MG63 (cell line): ENCODE measurements around the gene LRMDA. TPM values are rescaled to one million over a fixed set of nuclear protein-coding genes. Genes with fewer than 3 reads are reported as not detected.

Experiments
- DNase-seq: peaks from one replicate; pipeline ENCODE4 v3.0.0-alpha.2; 2020
- H3K27me3 ChIP-seq: fragments of 250-450 bp; sonication (Bioruptor Pico); 2 replicates; pipeline ENCODE4 v1.5.1; 2020; ENCODE audit warnings: mild to moderate bottlenecking, moderate library complexity
- H3K36me3 ChIP-seq: fragments of 250-450 bp; sonication (Bioruptor Pico); 2 replicates; pipeline ENCODE4 v1.5.1; 2020; ENCODE audit warnings: mild to moderate bottlenecking, moderate library complexity
- H3K4me3 ChIP-seq: fragments of 250-450 bp; sonication (Bioruptor Pico); 2 replicates; pipeline ENCODE4 v1.5.1; 2020; ENCODE audit warnings: mild to moderate bottlenecking, moderate library complexity
- H3K9me3 ChIP-seq: fragments of 250-450 bp; sonication (Bioruptor Pico); 2 replicates; pipeline ENCODE4 v1.5.1; 2020; ENCODE audit warnings: mild to moderate bottlenecking, moderate library complexity
- total RNA-seq: library from RNA; depleted of rRNA; stranded (reverse); fragments of >200 nt; shearing (Covaris generic); gene quantifications from 2 replicates; pipeline ENCODE4 v1.2.3, GENCODE V29; 2014; ENCODE audit warnings: low replicate concordance

LRMDA gene
- total RNA-seq, 1 experiment from 2014 or later: 1.3 TPM

DNA sequence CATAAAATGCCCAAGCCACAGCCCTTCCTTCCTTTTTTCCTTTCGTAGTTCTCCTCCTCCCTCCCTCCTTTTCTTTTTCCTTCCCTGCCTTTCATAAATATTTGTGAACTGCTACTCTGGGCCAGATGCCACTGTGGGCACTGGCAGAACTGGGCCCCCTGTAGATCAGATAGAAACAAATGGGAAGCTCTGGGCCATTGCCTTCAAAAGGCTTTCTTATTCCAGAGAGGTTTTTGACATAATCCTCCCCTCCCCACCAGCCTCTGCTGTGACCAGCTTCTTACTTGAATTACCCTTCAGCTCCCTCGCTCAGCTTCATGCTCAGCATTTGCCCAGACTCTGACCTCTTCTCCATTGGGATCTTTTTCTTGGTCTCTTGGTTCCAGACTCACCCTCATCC is 886.8 kb downstream of the LRMDA start:
- H3K27me3 ChIP-seq: no peaks in the 10 kb centered on the region
- peak; percentile 20 for DNase-seq
- H3K4me3 ChIP-seq: no peak overlapping the region
- H3K36me3 ChIP-seq: no peaks in the 10 kb centered on the region
- peaks cover 12% of the 10 kb centered on the region; the same call in 1 of the 2 replicates for H3K9me3 ChIP-seq

DNA sequence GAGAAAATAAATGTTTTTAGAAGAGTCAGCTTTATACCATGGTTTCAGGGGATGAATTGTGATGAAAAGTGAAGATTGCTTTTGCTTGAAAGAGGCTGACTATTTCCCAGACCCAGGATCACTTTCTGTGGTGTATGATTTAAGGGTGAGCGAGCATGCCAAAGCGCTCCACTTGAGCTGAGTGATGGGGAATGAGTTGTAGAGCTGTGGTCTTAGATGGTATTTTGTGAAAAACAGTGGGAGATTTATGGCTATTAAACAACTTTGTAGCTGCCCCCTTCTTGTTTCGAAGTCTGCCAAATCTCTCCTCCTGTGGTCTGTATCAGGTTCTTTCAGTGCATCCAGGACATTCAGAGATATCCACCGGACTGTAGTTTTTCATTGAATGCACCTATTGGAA is 888.2 kb downstream of the LRMDA start:
- peaks cover 12% of the 10 kb centered on the region; the same call in 1 of the 2 replicates for H3K9me3 ChIP-seq
- H3K4me3 ChIP-seq: no peak overlapping the region
- H3K36me3 ChIP-seq: no peaks in the 10 kb centered on the region
- H3K27me3 ChIP-seq: no peaks in the 10 kb centered on the region
- DNase-seq: no peak

DNA sequence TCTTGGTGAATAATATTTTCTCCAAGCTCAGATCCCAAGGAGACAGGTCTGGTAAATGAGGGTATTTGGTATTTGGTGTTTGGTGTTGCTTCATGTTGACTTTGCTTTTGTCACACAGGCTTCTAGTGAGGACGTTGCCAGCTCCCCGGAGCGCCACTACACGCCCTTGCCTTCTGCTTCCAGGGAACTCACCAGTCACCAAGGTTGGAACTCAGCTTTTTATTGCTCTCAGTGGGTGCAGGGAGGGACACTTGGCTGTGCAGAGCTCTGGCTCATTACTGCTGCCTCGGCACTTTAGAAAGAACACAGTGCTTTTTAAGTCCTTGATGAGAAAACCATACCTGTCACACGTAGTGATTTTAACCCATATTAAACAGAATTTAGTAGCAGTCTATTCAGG is 892.9 kb downstream of the LRMDA start:
- DNase-seq: peak; percentile 71
- H3K4me3 ChIP-seq: no peak overlapping the region
- H3K36me3 ChIP-seq: no peaks in the 10 kb centered on the region
- H3K9me3 ChIP-seq: 0 out of 2 replicates have a peak, but pooled peaks cover 2% of the 10 kb centered on the region
- H3K27me3 ChIP-seq: no peaks in the 10 kb centered on the region

DNA sequence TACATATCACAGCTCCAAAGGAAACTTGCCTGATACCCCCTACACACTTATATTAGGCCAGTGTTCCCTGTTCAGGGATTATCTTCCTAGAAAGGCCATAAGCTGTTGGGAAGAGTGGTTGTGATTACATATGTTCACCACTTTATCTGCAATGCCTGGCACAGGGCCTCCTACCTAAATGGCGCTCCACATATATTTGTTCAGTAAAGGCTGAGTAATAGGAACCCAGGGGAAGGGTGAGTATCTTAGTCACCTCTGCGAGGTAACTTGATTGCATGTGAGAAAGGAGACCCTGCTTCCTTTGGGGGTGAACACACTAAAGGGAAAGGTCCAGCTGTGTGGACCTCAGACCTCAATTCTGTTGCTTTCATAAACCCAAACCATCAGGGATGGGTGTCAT is 896.0 kb downstream of the LRMDA start:
- Histone ChIP-seq H3K4me3 (no peak overlapping the region), H3K9me3 (no peaks in the 10 kb centered on the region), H3K27me3 (no peaks in the 10 kb centered on the region), H3K36me3 (no peaks in the 10 kb centered on the region)
- DNase-seq: no peak

DNA sequence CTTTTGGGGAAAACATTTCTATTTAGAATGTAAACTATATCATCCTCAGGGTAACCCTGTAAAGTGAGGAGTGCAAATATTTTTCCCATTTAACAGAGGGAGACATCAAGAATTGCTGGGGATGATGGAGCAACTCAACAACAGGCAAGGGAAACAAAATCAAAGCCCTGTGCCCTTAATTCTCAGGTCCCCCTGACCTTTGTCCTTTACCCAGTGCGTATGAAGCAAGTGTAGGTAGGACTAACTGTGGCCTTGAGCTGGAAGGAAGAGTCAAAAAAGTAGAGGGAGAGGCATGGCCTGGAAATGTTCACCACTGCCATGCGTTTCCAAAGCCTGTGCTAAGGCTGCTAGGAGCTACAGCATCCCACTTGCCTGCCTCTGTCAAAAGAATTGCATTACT is 896.9 kb downstream of the LRMDA start:
- no peaks in the 10 kb centered on the region for H3K36me3 ChIP-seq
- no peak for DNase-seq
- H3K9me3 ChIP-seq: no peaks in the 10 kb centered on the region

DNA sequence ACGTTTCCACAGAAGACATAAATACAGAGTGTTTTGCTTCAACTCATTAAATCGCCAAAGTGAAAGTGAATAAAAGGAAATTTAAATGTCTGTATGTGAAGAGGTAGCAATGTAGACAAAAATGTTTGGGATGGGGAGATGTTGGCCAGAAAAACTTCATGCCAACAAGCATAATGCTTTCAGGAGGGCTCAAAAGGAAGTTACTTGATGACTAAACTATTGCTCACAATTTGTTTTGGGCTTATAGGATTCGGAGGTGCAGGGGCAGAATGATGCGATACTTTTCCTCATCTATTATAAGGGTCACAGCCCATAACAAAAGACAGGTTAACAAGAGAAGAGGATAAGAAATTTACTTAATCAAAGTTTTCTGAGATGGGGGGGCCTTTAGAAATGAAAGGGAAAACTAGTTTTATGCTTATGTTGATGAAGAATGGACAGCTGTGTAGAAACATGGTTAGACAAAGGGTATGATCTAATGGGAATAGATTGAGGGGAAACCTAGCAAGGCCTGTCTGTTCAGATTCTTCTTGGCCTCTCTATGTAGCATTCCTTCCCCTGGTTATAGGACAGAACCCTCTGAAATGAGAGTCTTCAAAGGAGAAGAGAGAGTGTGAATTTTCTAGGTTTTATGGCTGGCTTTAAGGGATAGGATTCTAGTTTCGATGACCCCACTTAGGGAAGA is 898.6 kb downstream of the LRMDA start:
- Histone ChIP-seq H3K9me3 (no peaks in the 10 kb centered on the region), H3K27me3 (no peaks in the 10 kb centered on the region), H3K4me3 (no peak overlapping the region), H3K36me3 (no peaks in the 10 kb centered on the region)
- peak; percentile 52 for DNase-seq

More for the DNA sequence above, 896.9 kb downstream of the LRMDA start:
- Histone ChIP-seq H3K27me3 (no peaks in the 10 kb centered on the region), H3K4me3 (no peak overlapping the region)

DNA sequence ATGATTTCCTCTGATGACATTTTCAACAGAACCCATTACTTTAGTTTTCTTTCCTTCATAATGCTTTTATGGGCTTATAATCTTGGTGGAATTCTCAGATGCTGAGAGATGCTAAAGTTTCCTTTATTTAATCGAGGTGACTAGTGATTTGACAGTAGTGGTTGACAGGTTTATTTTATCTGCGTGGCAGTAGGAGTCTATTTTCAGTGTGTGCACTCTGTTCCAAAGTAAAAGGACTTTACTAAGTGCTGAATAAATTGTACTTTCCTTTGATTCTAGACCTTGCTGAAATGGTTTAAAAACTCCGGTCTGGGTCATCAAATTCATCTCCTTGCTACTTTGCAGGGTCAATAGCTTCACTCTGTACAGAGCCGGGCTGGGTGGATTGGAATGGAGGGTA is 900.3 kb downstream of the LRMDA start:
- H3K36me3 ChIP-seq: no peaks in the 10 kb centered on the region
- peaks cover under 1% of the 10 kb centered on the region for H3K9me3 ChIP-seq
- no peak for DNase-seq
- no peak overlapping the region for H3K4me3 ChIP-seq
- no peaks in the 10 kb centered on the region for H3K27me3 ChIP-seq

DNA sequence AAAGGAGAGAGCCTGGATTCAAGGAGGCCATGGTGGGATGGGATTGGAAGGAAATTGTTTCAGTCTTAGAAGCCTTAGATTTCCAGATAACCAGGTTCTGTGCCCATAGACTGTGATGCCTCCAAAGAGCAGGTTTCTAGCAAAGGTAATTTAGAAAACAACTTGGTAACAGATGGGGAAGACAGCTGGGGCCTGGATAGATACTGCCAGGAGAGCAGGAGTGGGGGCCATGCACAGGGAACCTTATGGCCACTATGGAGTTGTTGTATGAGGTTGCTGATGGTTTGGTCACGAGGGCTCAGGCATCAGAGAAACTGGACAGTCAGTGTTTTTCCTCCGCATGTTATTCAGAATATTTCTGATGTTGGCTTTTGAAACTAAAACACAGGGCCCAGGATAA is 901.9 kb downstream of the LRMDA start:
- DNase-seq: no peak
- peaks cover 7% of the 10 kb centered on the region for H3K9me3 ChIP-seq
- no peaks in the 10 kb centered on the region for H3K36me3 ChIP-seq
- no peaks in the 10 kb centered on the region for H3K27me3 ChIP-seq
- no peak overlapping the region for H3K4me3 ChIP-seq

DNA sequence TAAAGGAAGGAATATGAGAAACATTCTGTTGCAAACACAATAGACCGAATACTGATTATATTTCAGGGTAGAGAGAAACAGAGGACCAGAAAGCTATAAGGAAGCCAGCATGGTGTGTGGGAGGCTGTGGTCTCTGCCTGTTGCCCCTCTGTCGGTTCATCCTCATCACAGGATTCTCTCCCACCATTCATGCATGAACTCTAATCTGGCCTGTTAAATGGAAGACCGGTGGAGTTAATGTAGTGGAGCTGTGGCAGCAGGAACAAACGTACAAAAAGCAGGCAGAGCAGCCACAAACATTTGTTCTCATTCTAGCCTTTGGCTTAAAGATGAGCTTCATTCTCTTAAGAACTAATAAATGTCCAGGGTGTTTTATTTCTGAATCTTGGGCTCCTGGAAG is 902.4 kb downstream of the LRMDA start:
- Histone ChIP-seq H3K27me3 (no peaks in the 10 kb centered on the region), H3K9me3 (peaks cover 7% of the 10 kb centered on the region), H3K4me3 (no peak overlapping the region), H3K36me3 (no peaks in the 10 kb centered on the region)
- DNase-seq: no peak

DNA sequence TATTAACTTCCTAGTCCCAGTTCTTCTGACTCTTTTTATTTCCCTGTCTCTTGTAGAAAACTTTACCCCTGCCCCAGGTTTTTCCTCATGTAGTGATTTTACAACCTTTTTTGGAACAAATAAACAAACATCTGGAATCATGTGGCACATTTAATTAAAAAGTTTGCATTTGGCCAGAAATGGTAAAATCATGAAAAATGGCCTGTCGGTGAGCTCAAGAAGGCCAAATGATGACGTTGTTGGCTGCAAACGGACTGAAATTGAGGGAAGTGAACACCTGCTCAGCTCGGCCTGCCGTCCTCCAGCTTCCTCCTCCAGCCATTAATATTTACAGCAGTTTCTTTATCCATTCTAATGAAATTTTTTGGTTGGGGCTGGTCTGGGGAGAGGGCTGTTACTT is 902.8 kb downstream of the LRMDA start:
- Histone ChIP-seq H3K4me3 (no peak overlapping the region), H3K9me3 (peaks cover 7% of the 10 kb centered on the region), H3K36me3 (no peaks in the 10 kb centered on the region), H3K27me3 (no peaks in the 10 kb centered on the region)
- no peak for DNase-seq

DNA sequence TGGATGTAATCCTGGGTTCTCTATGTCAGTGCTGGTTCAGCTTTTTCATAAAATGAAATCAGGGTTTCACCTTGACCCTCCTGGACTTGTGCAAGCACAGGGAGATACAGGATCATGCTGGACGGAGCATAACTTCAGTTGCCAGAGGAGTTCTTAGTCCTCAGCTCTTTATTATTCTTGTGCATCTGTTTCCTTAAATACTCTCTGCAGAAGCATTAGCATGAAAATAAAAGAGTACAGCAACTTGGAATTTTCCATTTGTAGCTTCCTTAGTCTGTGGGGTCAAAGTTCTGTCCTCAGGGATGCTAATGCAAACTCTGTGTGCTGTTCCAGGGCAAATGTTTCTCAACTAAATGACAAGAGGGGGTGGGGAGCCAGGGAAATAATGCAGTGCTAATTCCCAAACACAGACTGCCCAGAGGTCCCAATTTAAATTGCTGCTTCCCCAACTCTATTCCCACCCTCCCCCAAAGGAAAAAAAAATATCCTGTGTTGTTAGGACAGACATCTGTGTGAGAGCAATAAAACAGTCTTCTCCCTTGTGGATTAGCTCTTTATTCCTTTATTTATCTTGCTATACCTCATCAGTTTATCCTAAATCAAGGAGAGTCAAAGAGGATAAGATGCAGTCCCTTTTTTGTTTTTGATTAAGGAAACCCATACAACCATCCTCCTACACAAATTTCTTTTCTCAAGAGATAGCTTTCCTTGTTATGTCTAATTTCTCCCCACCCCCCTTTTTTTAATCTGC is 905.0 kb downstream of the LRMDA start:
- Histone ChIP-seq H3K4me3 (no peak overlapping the region), H3K36me3 (no peaks in the 10 kb centered on the region), H3K27me3 (no peaks in the 10 kb centered on the region), H3K9me3 (peaks cover 7% of the 10 kb centered on the region)
- DNase-seq: no peak

DNA sequence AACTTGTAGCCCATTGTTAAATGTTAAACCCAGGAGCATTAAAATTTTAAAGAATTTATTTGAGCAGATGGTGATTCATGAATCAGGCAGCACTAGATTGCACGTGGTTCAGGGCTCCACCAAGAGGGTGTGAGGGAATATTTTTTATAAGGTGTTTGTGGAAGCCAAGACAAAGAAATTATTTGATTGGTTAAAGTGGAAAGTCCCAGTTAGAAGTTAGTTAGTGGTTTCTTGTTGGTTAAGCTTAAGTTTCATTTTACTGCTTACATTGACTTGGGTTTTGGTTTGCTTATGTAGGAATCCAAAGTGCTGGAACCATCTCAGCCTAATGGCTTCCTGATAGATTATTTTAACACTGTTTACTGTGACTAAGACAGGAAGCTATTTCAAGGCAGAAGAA is 906.2 kb downstream of the LRMDA start:
- peaks cover 7% of the 10 kb centered on the region for H3K9me3 ChIP-seq
- peak; percentile 54 for DNase-seq
- no peaks in the 10 kb centered on the region for H3K27me3 ChIP-seq
- H3K36me3 ChIP-seq: no peaks in the 10 kb centered on the region
- H3K4me3 ChIP-seq: no peak overlapping the region

DNA sequence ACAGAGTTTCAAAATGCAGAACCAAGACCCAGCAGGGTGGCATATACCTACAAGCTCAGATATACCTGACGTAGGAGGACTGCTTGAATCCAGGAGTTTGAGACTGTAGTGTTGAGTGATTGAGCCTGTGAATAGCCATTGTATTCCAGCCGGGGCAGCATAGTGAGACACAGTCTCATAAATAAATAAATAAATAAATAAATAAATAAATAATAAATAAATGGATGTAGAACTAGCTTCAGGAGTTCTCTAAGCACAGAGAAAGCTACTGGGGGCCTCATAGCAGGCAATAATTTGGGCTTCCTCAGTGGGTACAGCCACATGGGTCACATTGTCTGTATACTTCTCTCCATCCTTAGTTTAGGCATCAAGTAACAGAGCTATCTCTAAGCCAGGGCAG is 906.8 kb downstream of the LRMDA start:
- Histone ChIP-seq H3K4me3 (no peak overlapping the region), H3K9me3 (peaks cover 7% of the 10 kb centered on the region), H3K27me3 (no peaks in the 10 kb centered on the region), H3K36me3 (no peaks in the 10 kb centered on the region)
- no peak for DNase-seq

DNA sequence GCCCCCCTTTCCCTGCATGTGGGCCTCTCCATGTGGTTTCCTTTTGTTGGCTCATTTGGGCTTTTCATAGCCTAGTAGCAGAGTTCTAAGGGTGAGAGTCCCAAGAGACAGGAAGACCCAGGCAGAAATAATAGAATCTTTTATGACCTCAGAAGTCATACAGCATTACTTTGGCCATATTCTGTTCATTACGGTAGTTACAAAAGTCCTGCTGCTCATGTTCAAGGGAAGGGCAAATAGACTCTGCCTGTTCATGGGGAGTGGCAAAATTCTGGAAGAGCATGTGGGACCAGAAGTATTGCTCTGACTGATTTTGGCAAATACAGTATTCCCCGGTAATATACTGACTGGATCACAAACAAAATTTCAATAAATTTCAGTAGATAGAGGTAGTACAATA is 910.3 kb downstream of the LRMDA start:
- no peak for DNase-seq
- no peaks in the 10 kb centered on the region for H3K36me3 ChIP-seq
- no peaks in the 10 kb centered on the region for H3K27me3 ChIP-seq
- H3K9me3 ChIP-seq: peaks cover 6% of the 10 kb centered on the region
- H3K4me3 ChIP-seq: no peak overlapping the region

DNA sequence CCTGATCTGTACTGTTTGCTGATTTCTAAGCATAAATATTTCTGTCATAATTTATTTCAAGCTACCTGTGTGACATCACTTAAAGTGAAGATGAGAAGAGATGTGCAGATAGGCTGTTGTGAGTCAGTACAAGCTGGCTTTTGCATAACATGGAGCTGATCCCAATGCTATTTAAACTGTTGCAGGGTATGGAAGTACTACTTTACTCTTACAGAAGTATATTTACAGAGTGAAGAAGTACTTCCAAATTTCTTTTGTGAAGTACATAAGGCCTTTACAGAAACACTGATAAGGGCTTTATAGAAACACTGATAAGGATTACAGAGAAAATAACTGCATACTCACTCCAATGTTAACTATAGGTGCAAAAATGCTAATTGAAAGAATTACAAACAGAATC is 911.6 kb downstream of the LRMDA start:
- Histone ChIP-seq H3K36me3 (no peaks in the 10 kb centered on the region), H3K27me3 (no peaks in the 10 kb centered on the region)
- DNase-seq: no peak

DNA sequence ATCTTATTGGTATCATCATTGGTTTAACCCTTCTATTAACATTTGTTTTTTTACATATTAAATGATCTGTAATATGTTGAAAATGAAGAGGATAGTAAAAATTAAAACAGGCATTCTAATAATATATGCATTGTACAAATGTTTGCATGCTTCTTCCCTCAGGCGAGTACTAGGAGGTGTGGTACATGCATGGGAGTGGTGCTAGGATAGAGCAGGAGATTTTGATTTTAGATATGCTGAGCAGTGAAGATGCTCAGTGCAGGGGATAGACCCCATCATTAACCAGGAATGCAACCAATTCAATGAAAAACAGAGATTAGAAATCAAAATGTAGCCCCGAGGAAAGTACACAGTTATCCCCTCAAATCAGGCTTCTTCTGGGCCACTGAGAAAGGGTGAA is 916.4 kb downstream of the LRMDA start:
- DNase-seq: no peak
- no peak overlapping the region for H3K4me3 ChIP-seq
- no peaks in the 10 kb centered on the region for H3K9me3 ChIP-seq
- H3K36me3 ChIP-seq: no peaks in the 10 kb centered on the region
- no peaks in the 10 kb centered on the region for H3K27me3 ChIP-seq

More for the DNA sequence above, 911.6 kb downstream of the LRMDA start:
- Histone ChIP-seq H3K4me3 (no peak overlapping the region), H3K9me3 (no peaks in the 10 kb centered on the region; the same call in 1 of the 2 replicates)

DNA sequence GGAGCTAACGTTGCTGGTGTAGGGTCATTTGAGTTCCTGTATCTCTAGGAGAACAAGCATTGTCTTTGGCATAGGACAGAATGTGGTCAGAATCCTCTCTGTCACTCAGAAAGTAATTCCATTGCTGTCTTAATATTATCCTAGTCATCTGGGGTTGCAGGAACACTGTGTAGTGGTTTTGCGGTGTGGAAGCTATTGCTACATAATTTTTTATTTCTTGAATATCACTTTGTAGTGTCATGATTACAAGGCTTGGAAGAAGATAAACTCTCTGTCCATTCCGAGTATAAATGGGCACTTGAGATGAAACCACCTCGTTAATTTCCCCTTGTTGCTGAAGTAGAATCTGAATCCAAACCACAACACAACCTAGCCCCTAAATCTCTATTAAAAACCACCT is 919.2 kb downstream of the LRMDA start:
- no peaks in the 10 kb centered on the region for H3K27me3 ChIP-seq
- H3K36me3 ChIP-seq: no peaks in the 10 kb centered on the region
- H3K9me3 ChIP-seq: no peaks in the 10 kb centered on the region
- DNase-seq: no peak
- no peak overlapping the region for H3K4me3 ChIP-seq

DNA sequence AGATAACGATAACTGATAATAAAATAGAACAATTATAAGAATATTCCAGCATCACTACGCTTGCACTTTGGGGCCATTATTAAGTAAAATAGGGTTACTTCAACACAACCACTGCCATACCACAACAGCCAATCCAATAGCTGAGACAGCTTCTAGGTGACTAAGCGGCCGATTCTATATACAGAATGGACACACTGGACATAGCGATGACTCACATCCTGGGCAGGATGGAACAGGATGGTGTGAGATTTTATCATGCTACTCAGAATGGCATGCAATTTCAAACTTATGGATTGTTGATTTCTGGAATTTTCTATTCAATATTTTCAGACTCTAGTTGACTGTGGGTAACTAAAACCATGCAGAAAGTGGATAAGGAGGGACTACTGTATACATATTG is 920.9 kb downstream of the LRMDA start:
- no peaks in the 10 kb centered on the region for H3K36me3 ChIP-seq
- H3K9me3 ChIP-seq: no peaks in the 10 kb centered on the region
- no peak overlapping the region for H3K4me3 ChIP-seq
- DNase-seq: peak; percentile 86
- H3K27me3 ChIP-seq: no peaks in the 10 kb centered on the region
